K562 (cell line): ENCODE results near the gene IDNK. TPM values are rescaled to one million over a fixed set of nuclear protein-coding genes. Genes with fewer than 3 reads are reported as not detected.

Experiments used
- ATF6 ChIP-seq: sonication (generic); formaldehyde crosslinking; IDR thresholded peaks from 2 replicates; pipeline ENCODE4 v1.4.0; 2020; ENCODE audit warnings: mild to moderate bottlenecking, missing genetic modification reagents
- BCLAF1 ChIP-seq, 2 experiments: fragments of 450-650 bp in 1 of 2; IDR thresholded peaks; 2 replicates each; pipeline ENCODE4 v1.6.1; 2011 to 2017; ENCODE audit warnings: low read depth in 2 of 2, antibody characterized with exemption in 1 of 2, borderline replicate concordance in 1 of 2, low read length in 1 of 2, mild to moderate bottlenecking in 1 of 2, mixed read lengths in 1 of 2; ENCODE audit not compliant: control insufficient read depth in 1 of 2
- CTCFL ChIP-seq: IDR thresholded peaks from 2 replicates; pipeline ENCODE4 v1.6.1; 2011; ENCODE audit warnings: borderline replicate concordance, low read depth, mild to moderate bottlenecking, moderate library complexity, low read length; ENCODE audit not compliant: insufficient read depth, poor library complexity, severe bottlenecking
- FOS ChIP-seq: IDR thresholded peaks from 3 replicates; pipeline ENCODE4 v1.6.1; 2011; ENCODE audit not compliant: insufficient read length; ENCODE audit errors: extremely low read depth
- HMGN3 ChIP-seq: IDR thresholded peaks from 2 replicates; pipeline ENCODE4 v1.6.1; 2011; ENCODE audit warnings: borderline replicate concordance, low read depth, mild to moderate bottlenecking, mixed read lengths, low read length; ENCODE audit not compliant: insufficient read length; ENCODE audit errors: extremely low read depth
- PTBP1 ChIP-seq: fragments of 200-400 bp; formaldehyde crosslinking; IDR thresholded peaks from 2 replicates; pipeline ENCODE4 v1.6.1; 2017; ENCODE audit warnings: low read depth, low read length
- RERE ChIP-seq: sonication (generic); formaldehyde crosslinking; IDR thresholded peaks from 2 replicates; pipeline ENCODE4 v1.8.0; 2023; ENCODE audit warnings: missing genetic modification reagents, mild to moderate bottlenecking, borderline replicate concordance
- SMC3 ChIP-seq: conservative IDR thresholded peaks from 2 replicates; pipeline ENCODE4 v1.6.1; 2011; ENCODE audit warnings: low read depth, low read length, improper control_type of control experiment; ENCODE audit not compliant: insufficient read depth
- SOX6 ChIP-seq: fragments of 450-650 bp; IDR thresholded peaks from 2 replicates; pipeline ENCODE4 v1.6.1; 2014; ENCODE audit warnings: mild to moderate bottlenecking
- ZFP36 ChIP-seq: fragments of 150-350 bp; IDR thresholded peaks from 2 replicates; pipeline ENCODE4 v1.6.1; 2018; ENCODE audit warnings: low read length, low read depth; ENCODE audit not compliant: partially characterized antibody
- ZSCAN32 ChIP-seq: fragments of 450-650 bp; formaldehyde crosslinking; IDR thresholded peaks from 2 replicates; pipeline ENCODE4 v1.4.0; 2020; ENCODE audit warnings: mild to moderate bottlenecking, moderate library complexity
- polyA plus RNA-seq, 8 experiments: library from polyadenylated mRNA; depleted of rRNA in 4 of 8; stranded (reverse) in 5 of 8; unstranded in 3 of 8; fragments of >200 nt; fragmentation: Nextera tagmentation in 2 of 8; fragmentation: Illumina TruSeq in 1 of 8; extraction: Ambion mirVana in 2 of 8; extraction: Trizol in 1 of 8; gene quantifications; 2 replicates each; pipeline versions ENCODE4 v1.2.1 to v1.2.3, GENCODE V29; 2011 to 2014; ENCODE audit warnings: inconsistent platforms in 1 of 8, missing spikeins in 1 of 8
- total RNA-seq, 7 experiments: library from RNA; depleted of rRNA in 6 of 7; stranded (reverse); fragments of >200 nt in 6 of 7; fragmentation: Illumina TruSeq in 2 of 7; extraction: Trizol in 2 of 7; gene quantifications; 2 replicates each; pipeline versions ENCODE4 v1.2.1 to v1.2.3, GENCODE V29; 2011 to 2021; ENCODE audit warnings: low replicate concordance in 1 of 7

IDNK gene
- total and polyA plus RNA-seq, 9 of the 15 experiments (the other 6 are each of a cell fraction or from before 2014, with no cell fraction given), result 0.41 to 1.1 (median 0.55) TPM

GRCh38 chr9:83649080-83649479, 26.1 kb downstream of the IDNK start (continued):
- TF ChIP-seq BCLAF1 (IDR thresholded peaks at IDR 0.05; ENCODE audit: borderline replicate concordance in 1 of 2, control insufficient read depth in 1 of 2, low read depth in 2 of 2, low read length in 1 of 2), result no peak
- no peak for TF ChIP-seq FOS
- TF ChIP-seq SOX6, result no peak
- no peak for TF ChIP-seq PTBP1
- no peak for TF ChIP-seq ZSCAN32 (CRISPR knock-in tag)
- no peak for TF ChIP-seq ZFP36
- TF ChIP-seq CTCFL, result peak; percentile 59
- no peak for TF ChIP-seq HMGN3
- TF ChIP-seq RERE (CRISPR knock-in tag), result no peak
- TF ChIP-seq SMC3, result peak; percentile 64; the same call in 1 of the 2 replicates
- TF ChIP-seq ATF6 (CRISPR knock-in tag), result no peak
